Chondrocyte (in vitro differentiated cells): ENCODE data around the gene BLCAP. TPM values are rescaled to one million over a fixed set of nuclear protein-coding genes. Genes with fewer than 3 reads are reported as not detected.
"Not testable (repeated sequence)": the region's sequence is repeated elsewhere in the genome, so short reads cannot be mapped to it uniquely, and the experiment has no call there.

Experiments used
- DNase-seq: peaks from one replicate; pipeline ENCODE4 v3.0.0; 2021; ENCODE audit warnings: mixed read lengths, low spot score
- H3K27ac Mint-ChIP-seq: one replicate; pipeline ENCODE4 v1.8.0; 2021; ENCODE audit warnings: mild to moderate bottlenecking, moderate library complexity, mixed read lengths; ENCODE audit not compliant: unreplicated experiment
- H3K27me3 Mint-ChIP-seq: 2 replicates; pipeline ENCODE4 v1.8.0; 2021; ENCODE audit warnings: low read depth, mixed read lengths
- H3K36me3 Mint-ChIP-seq: 2 replicates; pipeline ENCODE4 v1.8.0; 2021; ENCODE audit warnings: low read depth, mixed read lengths
- H3K4me1 Mint-ChIP-seq: 2 replicates; pipeline ENCODE4 v1.8.0; 2021; ENCODE audit warnings: low read depth, mild to moderate bottlenecking, mixed read lengths
- H3K4me3 Mint-ChIP-seq: one replicate; pipeline ENCODE4 v1.8.0; 2021; ENCODE audit warnings: mild to moderate bottlenecking, moderate library complexity, mixed read lengths; ENCODE audit not compliant: unreplicated experiment
- H3K9me3 Mint-ChIP-seq: 2 replicates; pipeline ENCODE4 v1.8.0; 2021; ENCODE audit warnings: low read depth, mixed read lengths
- CTCF ChIP-seq: fragments of 200-600 bp; sonication (generic); IDR thresholded peaks from 2 replicates; pipeline ENCODE4 v1.5.0; 2021; ENCODE audit warnings: antibody characterized with exemption, mild to moderate bottlenecking, moderate library complexity
- long read RNA-seq: library from polyadenylated mRNA; stranded (forward); transcript quantifications from one replicate; pipeline ENCODE4 v2.0.0, GENCODE V29; 2021
- total RNA-seq: library from RNA; stranded (reverse); gene quantifications from 3 replicates; pipeline ENCODE4 v1.2.1, GENCODE V29; 2021

BLCAP gene
- 56.6 to 66.2 TPM (median 65.1 TPM) in 3 replicates for total RNA-seq
- long read RNA-seq, full-length matches to known transcripts = 102 of 104 reads
- long read RNA-seq, partial matches to known transcripts = 2 of 104 reads
- long read RNA-seq, other reads (novel, unspliced or antisense) = 0 of 104 reads

GRCh38 chr20:37527638-37528445 is at the start of gene BLCAP:
Gene BLCAP, minus strand, starts transcription at chr20:37527876. Its CDS starts 8,702 bp downstream, at chr20:37519174.
- peaks cover 2% of the 10 kb centered on the region for H3K36me3 Mint-ChIP-seq
- peak; percentile 97 for DNase-seq
- H3K4me3 Mint-ChIP-seq = peak within 1 kb of the TSS; percentile 75
- peak; percentile 13 for TF ChIP-seq CTCF
- H3K4me1 Mint-ChIP-seq = peaks cover 45% of the 10 kb centered on the region
- peak within 1 kb of the TSS; percentile 100 for H3K27ac Mint-ChIP-seq
- H3K27me3 Mint-ChIP-seq = no peaks in the 10 kb centered on the region
- no peaks in the 10 kb centered on the region for H3K9me3 Mint-ChIP-seq

- not testable (repeated sequence) for H3K4me3 Mint-ChIP-seq, H3K36me3 Mint-ChIP-seq, H3K4me1 Mint-ChIP-seq, H3K27ac Mint-ChIP-seq, DNase-seq, H3K9me3 Mint-ChIP-seq
- H3K27me3 Mint-ChIP-seq = peaks cover 55% of the 10 kb centered on the region
Observed at GRCh38 chr20:37577436-37577835, 49.8 kb upstream of the BLCAP start.

- Mint-ChIP-seq H3K9me3 (no peaks in the 10 kb centered on the region), H3K36me3 (no peaks in the 10 kb centered on the region), H3K27ac (no peak overlapping the region), H3K4me3 (no peak overlapping the region), H3K27me3 (peaks cover 55% of the 10 kb centered on the region), H3K4me1 (no peaks in the 10 kb centered on the region)
- TF ChIP-seq CTCF = no peak
- no peak for DNase-seq
Observed at GRCh38 chr20:37576911-37577310, 49.2 kb upstream of the BLCAP start.

GRCh38 chr20:37575884-37576283 is 48.2 kb upstream of the BLCAP start:
- Mint-ChIP-seq H3K9me3 (no peaks in the 10 kb centered on the region), H3K27me3 (peaks cover 57% of the 10 kb centered on the region), H3K4me3 (no peak overlapping the region), H3K27ac (no peak overlapping the region), H3K36me3 (no peaks in the 10 kb centered on the region), H3K4me1 (no peaks in the 10 kb centered on the region)
- no peak for DNase-seq
- TF ChIP-seq CTCF = no peak

GRCh38 chr20:37574199-37574890 is 46.7 kb upstream of the BLCAP start:
- no peaks in the 10 kb centered on the region for H3K9me3 Mint-ChIP-seq
- no peak overlapping the region for H3K4me3 Mint-ChIP-seq
- no peak for TF ChIP-seq CTCF
- no peak overlapping the region for H3K27ac Mint-ChIP-seq
- DNase-seq = no peak
- peaks cover 52% of the 10 kb centered on the region for H3K27me3 Mint-ChIP-seq
- H3K36me3 Mint-ChIP-seq = no peaks in the 10 kb centered on the region
- no peaks in the 10 kb centered on the region for H3K4me1 Mint-ChIP-seq
